Chondrocyte (in vitro differentiated cells): ENCODE measurements around the gene RPS14. TPM values are rescaled to one million over a fixed set of nuclear protein-coding genes. Genes with fewer than 3 reads are reported as not detected.

ENCODE experiments used
- DNase-seq: peaks from one replicate; pipeline ENCODE4 v3.0.0; 2021; ENCODE audit warnings: mixed read lengths, low spot score
- H3K27ac Mint-ChIP-seq: one replicate; pipeline ENCODE4 v1.8.0; 2021; ENCODE audit warnings: mild to moderate bottlenecking, moderate library complexity, mixed read lengths; ENCODE audit not compliant: unreplicated experiment
- H3K27me3 Mint-ChIP-seq: 2 replicates; pipeline ENCODE4 v1.8.0; 2021; ENCODE audit warnings: low read depth, mixed read lengths
- H3K36me3 Mint-ChIP-seq: 2 replicates; pipeline ENCODE4 v1.8.0; 2021; ENCODE audit warnings: low read depth, mixed read lengths
- H3K4me1 Mint-ChIP-seq: 2 replicates; pipeline ENCODE4 v1.8.0; 2021; ENCODE audit warnings: low read depth, mild to moderate bottlenecking, mixed read lengths
- H3K4me3 Mint-ChIP-seq: one replicate; pipeline ENCODE4 v1.8.0; 2021; ENCODE audit warnings: mild to moderate bottlenecking, moderate library complexity, mixed read lengths; ENCODE audit not compliant: unreplicated experiment
- H3K9me3 Mint-ChIP-seq: 2 replicates; pipeline ENCODE4 v1.8.0; 2021; ENCODE audit warnings: low read depth, mixed read lengths
- CTCF ChIP-seq: fragments of 200-600 bp; sonication (generic); IDR thresholded peaks from 2 replicates; pipeline ENCODE4 v1.5.0; 2021; ENCODE audit warnings: antibody characterized with exemption, mild to moderate bottlenecking, moderate library complexity
- total RNA-seq: library from RNA; stranded (reverse); gene quantifications from 3 replicates; pipeline ENCODE4 v1.2.1, GENCODE V29; 2021

Gene RPS14
- total RNA-seq, 1 donor from 2014 or later = 1,121 TPM

- H3K36me3 Mint-ChIP-seq = no peaks in the 10 kb centered on the region
- H3K27ac Mint-ChIP-seq = no peak overlapping the region
- no peak for DNase-seq
- TF ChIP-seq CTCF = no peak
- no peak overlapping the region for H3K4me3 Mint-ChIP-seq
- peaks cover 43% of the 10 kb centered on the region for H3K4me1 Mint-ChIP-seq
- no peaks in the 10 kb centered on the region for H3K9me3 Mint-ChIP-seq
- H3K27me3 Mint-ChIP-seq = no peaks in the 10 kb centered on the region
Measured at GRCh38 chr5:150465927-150466326, 16.4 kb upstream of the RPS14 start.

GRCh38 chr5:150464554-150465012 is 15.0 kb upstream of the RPS14 start:
- Mint-ChIP-seq H3K27me3 (no peaks in the 10 kb centered on the region), H3K4me1 (peaks cover 40% of the 10 kb centered on the region), H3K27ac (peak overlapping the region; percentile 85)

GRCh38 chr5:150461231-150461630 is 11.7 kb upstream of the RPS14 start:
- TF ChIP-seq CTCF = no peak
- Mint-ChIP-seq H3K36me3 (no peaks in the 10 kb centered on the region), H3K27me3 (no peaks in the 10 kb centered on the region), H3K4me1 (peaks cover 34% of the 10 kb centered on the region), H3K9me3 (no peaks in the 10 kb centered on the region), H3K4me3 (no peak overlapping the region), H3K27ac (no peak overlapping the region)
- no peak for DNase-seq

More at GRCh38 chr5:150464554-150465012, 15.0 kb upstream of the RPS14 start:
- Mint-ChIP-seq H3K4me3 (no peak overlapping the region), H3K9me3 (no peaks in the 10 kb centered on the region), H3K36me3 (no peaks in the 10 kb centered on the region)
- TF ChIP-seq CTCF = no peak
- DNase-seq = no peak

GRCh38 chr5:150460781-150461180 is 11.2 kb upstream of the RPS14 start:
- H3K27me3 Mint-ChIP-seq = no peaks in the 10 kb centered on the region
- no peak overlapping the region for H3K27ac Mint-ChIP-seq
- no peak for DNase-seq
- no peak overlapping the region for H3K4me3 Mint-ChIP-seq
- H3K9me3 Mint-ChIP-seq = no peaks in the 10 kb centered on the region
- TF ChIP-seq CTCF = no peak
- peaks cover 33% of the 10 kb centered on the region for H3K4me1 Mint-ChIP-seq
- no peaks in the 10 kb centered on the region for H3K36me3 Mint-ChIP-seq

- peak overlapping the region; percentile 34 for H3K4me3 Mint-ChIP-seq
- H3K27ac Mint-ChIP-seq = peak overlapping the region; percentile 36
- no peak for DNase-seq
- H3K9me3 Mint-ChIP-seq = no peaks in the 10 kb centered on the region
- H3K4me1 Mint-ChIP-seq = peaks cover 22% of the 10 kb centered on the region
- no peaks in the 10 kb centered on the region for H3K36me3 Mint-ChIP-seq
- TF ChIP-seq CTCF = peak; percentile 93
- no peaks in the 10 kb centered on the region for H3K27me3 Mint-ChIP-seq
Measured at GRCh38 chr5:150458802-150459557, 9.4 kb upstream of the RPS14 start.
